Measurements from ENCODE around the gene CHDH. TPM values are rescaled to one million over a fixed set of nuclear protein-coding genes. Genes with fewer than 3 reads are reported as not detected.

The CHDH gene
- polyA plus RNA-seq, 1 donor (not counting 4 experiments of a cell fraction or from before 2014, with no cell fraction given), result not detected

- DNase-seq (ENCODE audit: low read depth, low spot score) (no peak), FAIRE-seq (no peak)
- peaks cover 4% of the 10 kb centered on the region for H3K9me1 ChIP-seq (ENCODE audit: control insufficient read depth, extremely low read depth, insufficient read depth, low read length)
- no peak overlapping the region for H3K9ac ChIP-seq (ENCODE audit: control insufficient read depth, extremely low read depth, insufficient read depth, low read length)
- dilution Hi-C loops (cut with MboI; ENCODE audit: extremely low pct_ligation_motif_present, low sequenced_read_pairs), result no loop called here
- H3K79me2 ChIP-seq (ENCODE audit: control insufficient read depth, insufficient read depth, low read length), result peaks cover 35% of the 10 kb centered on the region
- no peaks in the 10 kb centered on the region for H3K9me3 ChIP-seq (ENCODE audit: control insufficient read depth, low read depth, low read length)
- no peak overlapping the region for H2AFZ ChIP-seq (ENCODE audit: control insufficient read depth, low read length)
- peaks cover 13% of the 10 kb centered on the region for H3K4me1 ChIP-seq (ENCODE audit: control insufficient read depth, extremely low read depth, insufficient read depth, low read length)
- no peak overlapping the region for H3K4me2 ChIP-seq (ENCODE audit: control insufficient read depth, extremely low read depth, insufficient read depth, low read depth, low read length)
- H3K4me3 ChIP-seq (ENCODE audit: control insufficient read depth in 2 of 3, extremely low read depth in 1 of 3, insufficient read depth in 2 of 3, low read depth in 1 of 3, low read length in 3 of 3), result no peak overlapping the region
- TF ChIP-seq EZH2 (IDR thresholded peaks at IDR 0.05; ENCODE audit: low read length) (no peak), CTCF (optimal IDR thresholded peaks at IDR 0.05 in 1 of 3, IDR thresholded peaks at IDR 0.05 in 1 of 3, conservative IDR thresholded peaks at IDR 0.05 in 1 of 3; ENCODE audit: extremely low read depth in 1 of 3, insufficient read depth in 2 of 3, low read length in 3 of 3) (no peak)
- H3K36me3 ChIP-seq (ENCODE audit: control insufficient read depth in 2 of 2, extremely low read depth in 1 of 2, insufficient read depth in 2 of 2, low read length in 2 of 2), result peaks cover 0 to 8% of the 10 kb centered on the region in 2 experiments
- H3K27ac ChIP-seq (ENCODE audit: control insufficient read depth, insufficient read depth, low read length), result no peak overlapping the region
- no peaks in the 10 kb centered on the region for H3K27me3 ChIP-seq (ENCODE audit: control insufficient read depth, extremely low read depth, insufficient read depth, low read length)
- H4K20me1 ChIP-seq (ENCODE audit: control insufficient read depth, extremely low read depth, insufficient read depth, low read length), result no peaks in the 10 kb centered on the region
Observed at GRCh38 chr3:53885239-53885638, 39.0 kb upstream of the CHDH start.

GRCh38 chr3:53884623-53885022 is 38.4 kb upstream of the CHDH start:
- H3K79me2 ChIP-seq (ENCODE audit: control insufficient read depth, insufficient read depth, low read length), result peaks cover 29% of the 10 kb centered on the region
- no peak overlapping the region for H3K9ac ChIP-seq (ENCODE audit: control insufficient read depth, extremely low read depth, insufficient read depth, low read length)
- H3K9me1 ChIP-seq (ENCODE audit: control insufficient read depth, extremely low read depth, insufficient read depth, low read length), result no peaks in the 10 kb centered on the region
- no peak for FAIRE-seq
- TF ChIP-seq CTCF (optimal IDR thresholded peaks at IDR 0.05 in 1 of 3, IDR thresholded peaks at IDR 0.05 in 1 of 3, conservative IDR thresholded peaks at IDR 0.05 in 1 of 3; ENCODE audit: extremely low read depth in 1 of 3, insufficient read depth in 2 of 3, low read length in 3 of 3) (no peak), EZH2 (IDR thresholded peaks at IDR 0.05; ENCODE audit: low read length) (no peak)
- H3K27ac ChIP-seq (ENCODE audit: control insufficient read depth, insufficient read depth, low read length), result no peak overlapping the region
- no peak overlapping the region for H2AFZ ChIP-seq (ENCODE audit: control insufficient read depth, low read length)
- dilution Hi-C loops (cut with MboI; ENCODE audit: extremely low pct_ligation_motif_present, low sequenced_read_pairs), result no loop called here
- no peaks in the 10 kb centered on the region for H3K27me3 ChIP-seq (ENCODE audit: control insufficient read depth, extremely low read depth, insufficient read depth, low read length)
- no peaks in the 10 kb centered on the region for H3K9me3 ChIP-seq (ENCODE audit: control insufficient read depth, low read depth, low read length)
- DNase-seq (ENCODE audit: low read depth, low spot score), result no peak
- no peak overlapping the region for H3K4me3 ChIP-seq (ENCODE audit: control insufficient read depth in 2 of 3, extremely low read depth in 1 of 3, insufficient read depth in 2 of 3, low read depth in 1 of 3, low read length in 3 of 3)
- H3K4me1 ChIP-seq (ENCODE audit: control insufficient read depth, extremely low read depth, insufficient read depth, low read length), result peaks cover 7% of the 10 kb centered on the region
- H4K20me1 ChIP-seq (ENCODE audit: control insufficient read depth, extremely low read depth, insufficient read depth, low read length), result no peaks in the 10 kb centered on the region
- H3K36me3 ChIP-seq (ENCODE audit: control insufficient read depth in 2 of 2, extremely low read depth in 1 of 2, insufficient read depth in 2 of 2, low read length in 2 of 2), result peaks cover 3 to 8% of the 10 kb centered on the region in 2 experiments
- no peak overlapping the region for H3K4me2 ChIP-seq (ENCODE audit: control insufficient read depth, extremely low read depth, insufficient read depth, low read depth, low read length)

Measured in keratinocyte (primary cell).